ENCODE data around the gene SPEN.

Gene SPEN

DNA sequence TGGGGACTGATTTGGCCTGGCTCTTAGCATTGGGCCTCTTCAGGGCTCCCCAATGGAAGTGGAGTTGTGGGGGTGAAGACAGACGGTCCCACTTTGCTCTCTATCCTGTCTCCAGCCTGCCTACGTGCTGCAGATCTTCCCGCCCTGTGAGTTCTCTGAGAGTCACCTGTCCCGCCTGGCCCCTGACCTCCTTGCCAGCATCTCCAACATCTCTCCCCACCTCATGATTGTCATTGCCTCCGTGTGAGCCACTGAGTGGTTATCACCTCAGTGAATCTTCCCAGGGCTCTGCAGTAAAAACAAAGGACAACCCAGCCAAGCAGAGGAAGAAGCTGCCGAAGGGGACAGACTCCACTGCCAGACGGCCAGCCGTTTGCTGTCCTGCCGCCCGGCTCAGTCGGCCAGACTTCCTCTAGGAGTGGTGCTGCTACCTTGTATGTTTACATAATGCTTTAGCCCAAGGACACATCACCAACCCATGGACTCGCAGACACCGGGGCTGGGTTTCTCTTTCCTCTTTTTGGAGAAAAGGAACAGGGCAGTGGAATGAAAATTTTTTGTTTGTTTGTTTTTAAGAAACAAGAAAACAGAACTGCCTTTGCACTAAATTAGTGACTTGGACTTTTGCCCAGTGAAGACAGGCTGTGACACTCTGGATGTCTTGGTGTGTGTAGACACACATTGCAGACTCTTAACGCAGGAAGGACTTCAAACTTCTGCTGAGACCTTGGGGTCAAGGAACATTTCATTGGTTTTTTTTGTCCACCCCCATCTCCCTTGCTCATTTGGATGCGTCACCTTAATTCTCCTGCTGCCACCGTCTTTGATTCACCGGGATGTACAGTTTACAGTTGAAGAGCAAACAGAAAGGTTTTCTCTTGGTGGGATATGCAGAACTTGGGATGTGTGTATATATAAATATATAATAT, 91.9 kb downstream of the SPEN start:
- no peak for DNase-seq

DNA sequence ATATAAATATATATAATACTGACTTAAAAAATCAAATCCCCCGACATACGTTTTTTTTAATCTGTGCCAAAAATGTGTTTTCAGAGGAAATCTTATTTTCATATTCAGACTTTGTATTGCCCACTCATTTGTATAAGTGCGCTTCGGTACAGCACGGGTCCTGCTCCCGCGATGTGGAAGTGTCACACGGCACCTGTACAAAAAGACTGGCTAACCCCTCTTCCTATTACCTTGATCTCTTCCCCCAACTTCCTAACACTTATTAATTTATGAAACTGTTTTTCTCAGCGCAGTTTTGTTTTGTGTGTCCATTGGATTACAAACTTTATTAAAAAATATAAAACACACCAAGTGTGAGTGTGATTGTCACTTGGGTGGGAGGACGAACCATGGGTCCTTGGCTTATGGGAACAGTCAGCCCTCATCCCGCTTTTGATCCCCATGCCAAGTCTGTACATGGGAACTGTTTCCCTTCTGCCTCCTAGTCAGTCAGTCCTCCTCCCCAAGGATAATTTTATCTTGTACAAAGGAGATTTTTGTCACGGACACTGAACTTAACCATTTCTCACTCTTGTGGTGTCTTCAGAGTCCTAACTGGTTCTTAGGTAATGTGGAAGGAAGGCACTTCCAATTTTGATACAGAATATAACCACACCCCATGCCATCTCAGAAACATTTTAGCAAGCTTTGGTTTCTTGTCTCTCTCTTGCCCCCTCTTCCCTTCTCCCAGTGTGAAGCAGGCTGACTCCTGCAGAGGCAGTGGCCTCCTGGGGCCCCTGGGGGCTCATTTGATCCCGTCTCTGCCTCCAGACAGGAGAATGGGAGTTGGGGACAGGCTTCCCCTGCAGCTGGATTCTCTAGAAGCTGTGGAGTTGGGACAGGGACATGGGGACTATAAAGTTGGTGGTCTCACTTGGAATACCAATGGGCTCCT, 92.9 kb downstream of the SPEN start:
- DNase-seq = no peak

DNA sequence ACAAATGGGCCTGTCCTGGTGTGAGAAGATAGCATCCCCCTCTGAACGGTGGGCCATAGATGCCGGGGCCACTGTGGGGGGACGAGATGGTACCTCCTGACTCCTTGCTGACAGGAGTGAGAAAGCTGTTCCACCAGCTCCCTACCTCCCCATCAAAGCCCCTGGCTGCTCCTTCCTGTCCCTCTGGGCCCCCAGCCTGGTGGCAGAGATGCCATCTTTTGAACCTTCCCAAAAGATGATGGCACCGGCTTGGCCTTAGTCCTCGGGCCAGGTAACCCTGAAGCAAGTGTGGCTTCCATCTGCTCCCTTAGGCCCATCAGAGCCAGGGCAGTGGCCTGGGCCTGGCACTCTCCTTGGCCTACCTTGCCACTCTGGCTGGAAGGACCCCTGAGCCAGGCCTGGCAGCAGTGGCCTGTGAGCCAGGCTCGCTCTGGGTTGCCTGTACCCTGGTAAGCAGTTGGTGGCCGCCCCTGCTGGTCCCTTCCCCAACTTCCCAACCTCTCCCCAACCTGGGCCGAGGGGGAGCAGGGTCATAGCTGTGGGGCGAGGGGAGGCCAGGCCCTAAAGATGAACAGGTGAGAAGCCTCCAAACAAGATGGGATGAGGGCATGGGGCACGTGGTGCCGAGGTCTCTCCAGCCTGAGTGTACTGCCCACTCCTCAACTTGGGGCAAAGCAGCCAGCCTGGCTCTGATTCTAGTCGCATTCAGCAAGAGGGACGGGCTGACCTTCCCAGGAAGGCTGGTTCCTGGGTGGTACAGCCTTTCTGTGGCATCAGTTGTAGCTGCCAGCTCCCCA, 93.7 kb downstream of the SPEN start:
- no peak for DNase-seq

DNA sequence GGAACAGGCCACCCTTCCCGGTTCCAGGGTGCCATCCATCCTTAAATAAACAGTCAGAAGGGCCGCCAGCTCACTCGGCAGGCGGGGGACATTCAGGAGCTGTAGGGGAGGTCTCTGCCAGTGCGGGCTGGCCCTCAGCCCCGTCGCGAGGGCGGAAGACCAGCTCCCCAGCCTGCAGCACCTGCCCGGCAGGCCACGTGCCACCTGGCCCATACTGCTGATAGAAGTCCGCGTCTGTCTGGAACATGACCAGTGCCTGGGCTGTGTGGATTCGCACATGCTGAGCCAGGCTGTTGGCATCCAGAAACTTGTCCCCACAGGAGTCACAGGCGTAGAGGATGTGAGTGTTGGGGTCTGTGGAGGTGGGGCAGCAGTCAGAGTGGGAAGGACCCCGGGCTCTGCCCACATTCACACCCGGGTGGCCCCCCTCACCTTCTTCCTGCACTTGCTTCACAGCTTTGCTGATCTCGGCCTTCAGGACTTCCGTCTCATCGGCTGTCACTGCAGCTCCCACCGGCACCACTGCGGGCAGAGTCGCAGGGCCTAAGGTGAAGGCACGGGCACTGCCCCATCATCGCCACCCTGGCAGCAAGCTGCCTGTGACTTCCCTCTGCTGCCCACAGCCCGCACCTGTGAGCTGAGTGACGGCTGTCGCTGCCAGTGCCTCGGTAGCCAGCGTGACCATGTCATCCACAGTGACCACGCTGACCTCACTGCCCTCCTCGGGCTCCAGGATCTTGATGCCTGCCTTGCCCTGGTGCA, 94.6 kb downstream of the SPEN start:
- DNase-seq = no peak

DNA sequence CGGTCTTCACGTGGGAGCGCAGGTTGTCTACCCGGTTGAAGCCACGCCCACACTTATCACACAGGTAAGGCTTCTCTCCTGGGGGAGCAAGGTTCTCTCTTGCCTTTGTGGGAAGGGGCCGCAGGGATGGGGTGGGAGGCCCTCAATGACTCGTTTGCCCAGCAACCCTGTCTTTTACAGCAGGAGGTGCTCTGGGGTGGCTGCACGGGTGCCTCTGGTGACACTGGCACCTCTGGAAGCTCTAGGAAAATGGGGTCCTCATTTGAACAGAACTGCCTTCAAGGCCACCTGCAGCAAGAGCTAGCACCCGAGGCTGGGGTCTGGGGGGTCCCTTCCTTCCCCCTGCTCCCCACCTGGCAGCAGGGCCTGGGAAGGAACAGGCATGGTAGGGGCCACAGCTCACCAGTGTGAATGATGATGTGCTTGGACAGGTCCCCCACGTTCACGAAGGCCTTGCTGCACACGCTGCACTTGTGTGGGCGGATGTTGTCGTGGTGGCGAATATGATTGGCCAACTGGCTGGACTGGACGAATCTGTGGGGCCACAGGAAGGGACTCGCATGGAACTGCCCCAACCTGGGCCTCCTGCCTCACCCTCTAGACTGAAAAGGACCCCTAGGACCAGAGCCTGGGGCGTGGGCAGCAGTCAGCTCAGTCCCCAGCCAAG, 95.3 kb downstream of the SPEN start:
- DNase-seq = no peak

DNA sequence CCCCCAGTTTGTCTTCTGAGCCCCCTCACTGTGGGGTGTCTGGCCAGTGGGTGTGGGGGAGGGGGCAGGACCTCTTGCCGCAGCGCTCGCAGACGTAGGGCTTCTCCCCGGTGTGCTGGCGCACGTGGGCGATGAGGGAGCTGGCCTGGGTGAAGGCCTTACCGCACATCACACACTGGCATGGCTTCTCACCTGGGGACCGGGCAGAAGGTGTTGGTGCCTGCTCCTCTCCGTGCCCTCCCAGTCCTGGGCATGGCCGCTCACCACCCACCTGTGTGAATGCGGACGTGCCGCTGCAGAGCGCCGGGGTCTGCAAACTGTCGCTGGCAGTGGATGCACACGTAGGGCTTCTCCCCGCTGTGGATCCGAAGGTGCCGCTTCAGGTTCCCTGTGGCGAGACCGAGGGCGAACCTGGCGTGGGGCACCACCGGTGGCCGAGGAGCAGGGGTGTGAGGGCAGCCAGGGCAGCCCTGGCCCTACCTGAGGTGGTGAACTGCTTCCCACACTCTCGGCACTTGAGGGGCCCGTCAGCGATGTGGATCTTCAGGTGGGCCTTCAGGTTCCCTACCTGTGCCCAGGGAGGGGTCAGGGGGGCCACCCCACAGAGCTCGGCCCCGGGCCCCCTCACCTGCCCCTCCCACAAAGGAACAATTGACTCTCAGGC, 96.0 kb downstream of the SPEN start:
- no peak for DNase-seq

DNA sequence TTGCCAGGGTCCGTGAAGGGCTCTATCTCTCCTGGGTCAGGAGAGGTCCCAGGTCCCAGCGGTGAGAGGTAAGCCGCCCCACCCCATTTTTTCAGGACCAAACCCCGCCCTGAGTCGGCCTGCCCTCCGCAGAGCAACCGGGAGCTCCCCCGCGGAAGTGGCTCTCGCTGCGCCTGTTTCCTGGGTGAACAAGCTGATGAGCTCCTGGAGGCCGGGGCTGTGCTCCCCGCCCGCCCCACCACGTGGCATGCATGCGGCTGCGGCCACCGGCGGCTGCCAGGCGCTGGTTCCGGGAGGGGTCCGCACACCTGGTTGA, 96.4 kb downstream of the SPEN start:
- DNase-seq = no peak

DNA sequence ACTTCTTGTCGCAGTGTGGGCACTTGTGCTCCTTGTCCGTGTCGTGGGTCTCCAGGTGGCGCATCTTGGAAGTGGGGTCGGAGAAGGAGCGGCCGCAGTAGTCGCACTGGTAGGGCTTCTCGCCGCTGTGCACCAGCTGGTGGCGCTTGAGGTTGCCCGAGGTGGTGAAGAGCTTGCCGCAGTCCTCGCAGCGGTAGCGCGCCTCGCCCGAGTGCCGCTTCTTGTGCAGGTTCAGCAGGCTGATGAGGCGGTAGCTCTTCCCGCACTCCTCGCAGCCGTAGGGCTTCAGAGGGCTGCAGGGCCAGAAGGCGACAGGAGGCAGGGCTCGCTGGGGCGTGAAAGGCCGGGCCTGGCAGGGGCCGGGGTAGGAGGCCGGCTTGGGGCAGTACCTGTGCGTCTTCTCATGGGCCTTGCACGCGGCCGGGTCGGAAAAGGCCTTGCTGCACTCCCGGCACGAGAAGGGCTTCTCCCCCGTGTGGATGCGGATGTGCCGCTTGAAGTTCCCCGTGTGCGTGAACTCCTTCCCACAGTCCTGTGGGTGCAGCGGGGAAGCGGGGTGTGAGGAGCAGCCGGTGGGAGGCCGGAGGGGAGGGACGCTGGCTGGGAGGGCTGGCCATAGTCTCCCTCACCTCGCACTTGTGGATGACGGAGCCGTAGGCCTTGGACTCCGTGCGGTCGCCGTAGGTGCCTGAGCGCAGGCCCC, 97.0 kb downstream of the SPEN start:
- no peak for DNase-seq

DNA sequence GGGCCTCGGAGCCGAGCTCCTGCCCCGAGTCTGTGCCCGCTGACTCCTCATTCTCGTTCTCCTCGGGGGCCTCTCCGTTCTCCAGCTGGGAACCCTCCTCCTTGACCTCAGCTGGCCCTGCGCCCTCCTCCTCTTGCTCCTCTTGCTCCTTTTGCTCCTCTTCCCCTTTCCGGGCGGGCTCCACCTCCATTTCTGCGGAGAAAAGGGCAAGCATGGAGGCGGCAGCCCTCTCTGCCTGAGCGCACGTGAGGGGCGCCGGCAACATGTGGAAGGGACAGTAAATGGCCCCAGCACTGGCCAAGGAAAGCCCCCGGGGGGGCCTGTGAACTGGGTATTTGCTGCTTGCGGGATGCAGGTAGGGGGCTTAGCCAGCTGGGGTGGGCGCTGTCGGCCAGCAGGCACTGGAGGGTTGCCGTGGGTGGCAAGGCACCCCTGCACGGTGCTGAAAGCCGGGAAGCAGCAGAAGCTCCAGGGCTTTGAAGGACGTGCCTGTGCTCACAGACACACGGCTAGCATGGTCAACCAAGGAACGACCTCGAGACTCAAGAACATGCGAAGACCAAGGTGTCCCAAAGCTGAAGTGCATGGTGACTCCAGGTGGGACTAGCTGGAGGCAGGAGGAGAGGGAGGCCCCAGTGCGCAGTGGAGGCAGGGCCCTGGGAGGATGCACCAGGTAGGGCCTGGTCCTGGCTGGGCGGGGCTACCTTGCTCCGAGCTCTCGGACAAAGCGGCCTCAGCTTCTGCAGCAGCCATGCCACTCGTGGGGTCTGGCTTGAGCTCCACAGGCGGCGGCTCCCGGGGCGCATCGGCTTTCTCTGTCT, 97.7 kb downstream of the SPEN start:
- no peak for DNase-seq

DNA sequence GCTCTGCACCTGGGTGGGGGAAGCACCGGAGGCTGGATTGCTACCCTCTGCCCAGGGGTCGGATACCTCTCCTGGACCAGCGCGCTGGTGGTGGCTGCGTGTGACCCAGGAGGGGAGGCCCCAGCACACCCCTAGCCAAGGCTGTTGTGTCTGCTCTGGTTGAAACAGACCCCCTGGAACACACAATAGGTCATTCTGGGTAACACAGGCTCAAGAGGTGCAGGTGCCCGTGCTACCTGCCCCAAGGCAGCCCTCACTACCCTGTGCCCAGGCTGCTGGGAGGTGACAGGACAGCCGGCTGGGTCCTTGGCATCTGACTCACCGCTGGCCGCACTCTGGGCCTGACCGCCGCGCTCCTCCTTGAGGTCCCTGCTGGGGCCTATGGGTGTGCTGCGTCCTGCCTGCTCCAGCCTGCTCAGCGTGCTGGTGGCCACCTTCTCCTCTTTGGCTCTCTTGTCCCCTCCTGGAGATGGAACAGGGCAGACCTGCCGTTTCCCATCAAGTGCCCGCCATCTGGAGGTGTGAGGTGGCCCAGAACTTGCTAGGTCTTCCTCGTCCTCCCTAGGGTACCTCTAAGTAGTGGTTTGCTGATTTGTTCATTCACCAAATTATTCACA, 98.4 kb downstream of the SPEN start:
- DNase-seq = no peak

DNA sequence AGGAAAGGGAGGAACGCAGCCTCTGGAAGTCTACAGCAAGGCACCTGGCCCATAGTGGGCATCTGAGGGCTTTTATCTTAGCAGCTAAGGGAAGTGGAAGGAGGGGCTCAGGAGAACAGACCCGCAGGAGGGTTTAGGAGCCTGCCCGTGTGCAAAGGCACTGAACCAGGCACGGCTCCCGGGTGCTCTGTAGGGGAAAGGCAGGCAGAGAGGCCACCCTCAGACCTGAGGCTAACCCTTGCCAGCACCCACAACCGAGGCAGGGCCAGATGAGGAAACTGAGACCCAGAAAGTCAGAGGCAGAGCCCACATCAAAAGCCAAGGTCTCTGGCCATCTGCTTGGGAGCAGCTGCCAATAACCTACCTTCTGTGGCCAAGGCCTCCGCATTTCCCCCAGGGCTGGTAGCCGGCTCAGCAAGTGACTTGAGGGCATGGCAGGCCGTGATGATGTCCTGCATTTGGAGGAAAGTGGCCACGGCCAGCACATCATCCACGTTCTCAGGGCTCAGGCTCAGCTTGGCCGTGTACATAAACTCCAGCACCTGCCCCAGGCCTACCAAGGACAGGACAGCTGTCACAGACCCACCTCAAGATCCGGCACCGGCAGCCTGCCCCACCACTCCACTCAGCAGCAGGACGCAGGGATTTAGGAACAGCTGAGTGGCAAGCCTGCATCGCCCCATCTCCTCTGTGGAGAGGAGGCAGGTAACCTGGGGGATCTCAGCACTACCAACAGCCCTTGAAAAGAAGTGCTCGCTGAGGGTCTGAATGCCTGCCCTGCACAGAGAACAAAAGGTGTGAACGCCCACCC, 99.3 kb downstream of the SPEN start:
- DNase-seq = no peak

DNA sequence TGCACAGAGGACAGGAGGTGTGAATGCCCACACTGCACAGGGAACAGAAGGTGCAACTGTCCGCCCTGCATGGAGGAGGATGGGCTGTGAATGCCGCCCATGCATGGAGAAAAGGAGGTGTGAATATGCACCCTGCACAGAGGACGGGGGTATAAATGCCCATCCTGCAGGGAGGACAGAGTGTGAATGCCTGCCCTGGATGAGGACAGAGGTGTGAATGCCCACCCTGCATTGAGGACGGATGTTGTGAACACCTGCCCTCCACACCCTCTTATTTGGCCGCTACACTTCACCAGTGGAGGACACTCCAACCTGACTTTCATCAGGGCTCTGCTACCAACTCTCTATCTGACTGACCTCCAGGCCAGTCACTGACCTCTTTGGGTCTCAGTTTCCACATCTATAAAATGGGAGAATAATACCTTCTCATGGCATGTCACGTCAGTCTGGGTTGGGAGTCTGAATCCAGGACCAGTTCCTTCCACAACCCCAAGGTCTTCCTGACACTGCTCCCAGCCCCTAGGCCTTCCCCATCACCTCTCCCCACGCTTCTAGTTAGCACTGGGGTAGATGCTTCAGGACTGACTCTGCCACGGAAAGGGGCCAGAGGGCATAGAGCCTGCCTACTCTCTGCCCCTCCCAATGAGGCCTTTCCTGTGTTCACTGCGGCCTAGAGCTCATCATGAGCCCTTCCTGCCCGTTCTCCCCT, 100.0 kb downstream of the SPEN start:
- no peak for DNase-seq

DNA sequence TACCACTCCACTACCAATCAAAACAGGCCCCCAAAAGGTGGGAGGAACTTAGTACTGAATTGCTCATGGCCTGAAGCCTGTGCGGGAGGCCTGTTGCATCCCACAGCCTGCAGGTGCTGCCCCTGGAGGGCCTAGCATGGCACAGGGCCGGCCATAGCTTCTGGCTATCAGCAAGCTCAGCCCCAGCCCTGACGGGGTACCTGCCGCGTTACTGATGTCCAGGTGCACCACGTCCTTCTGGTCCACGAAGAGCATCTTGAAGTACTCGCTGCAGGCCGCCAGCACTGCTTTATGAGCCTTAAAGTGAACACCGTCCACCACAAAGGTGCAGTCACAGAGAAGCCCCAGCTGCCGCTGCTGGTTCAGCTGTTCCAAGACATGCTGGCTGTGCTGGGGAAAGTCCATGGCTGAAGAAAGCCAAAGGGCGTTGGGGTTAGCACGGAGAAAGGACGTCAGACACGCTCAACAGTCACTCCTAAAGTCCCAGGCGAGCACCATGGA, 100.6 kb downstream of the SPEN start:
- DNase-seq = no peak

DNA sequence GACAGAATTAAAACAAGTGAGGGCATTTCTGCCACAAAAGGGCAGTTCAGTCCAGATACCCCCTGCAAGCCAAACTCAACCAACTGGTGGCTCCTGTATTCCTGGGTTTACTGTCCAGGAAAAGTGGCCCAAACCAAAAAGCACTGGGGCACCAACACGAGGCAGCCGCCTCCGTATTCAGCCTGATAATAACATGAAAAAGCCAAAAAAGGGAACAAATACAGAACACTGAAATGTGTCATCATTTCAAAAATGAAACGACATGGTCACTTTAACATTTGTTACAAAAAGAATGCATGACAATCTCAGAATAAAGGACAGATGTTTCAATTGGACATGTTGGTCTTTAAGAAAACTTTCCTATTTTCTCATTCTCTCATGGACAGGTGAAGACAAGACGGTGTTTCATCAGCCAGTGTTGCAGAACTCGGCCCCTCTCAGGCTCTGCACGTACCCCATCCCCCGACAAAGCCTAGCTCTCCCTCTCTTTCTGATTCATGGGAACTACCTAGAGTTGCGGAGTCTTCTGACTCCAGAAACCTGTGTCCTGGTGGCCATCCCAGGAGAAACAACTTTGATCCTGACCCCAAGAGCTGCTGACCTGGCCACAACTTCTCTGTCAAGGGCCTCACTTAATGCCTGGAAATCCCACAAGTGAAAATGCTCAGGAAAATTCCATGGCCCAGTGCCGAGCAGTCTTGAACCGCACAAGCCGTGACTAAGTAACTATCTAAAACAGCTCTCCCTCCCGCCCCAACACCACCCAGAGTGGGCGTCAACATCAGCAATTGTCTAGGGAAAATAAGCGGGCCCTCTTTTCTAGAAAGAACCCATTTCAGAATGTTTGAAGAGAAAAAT, 101.3 kb downstream of the SPEN start:
- no peak for DNase-seq

DNA sequence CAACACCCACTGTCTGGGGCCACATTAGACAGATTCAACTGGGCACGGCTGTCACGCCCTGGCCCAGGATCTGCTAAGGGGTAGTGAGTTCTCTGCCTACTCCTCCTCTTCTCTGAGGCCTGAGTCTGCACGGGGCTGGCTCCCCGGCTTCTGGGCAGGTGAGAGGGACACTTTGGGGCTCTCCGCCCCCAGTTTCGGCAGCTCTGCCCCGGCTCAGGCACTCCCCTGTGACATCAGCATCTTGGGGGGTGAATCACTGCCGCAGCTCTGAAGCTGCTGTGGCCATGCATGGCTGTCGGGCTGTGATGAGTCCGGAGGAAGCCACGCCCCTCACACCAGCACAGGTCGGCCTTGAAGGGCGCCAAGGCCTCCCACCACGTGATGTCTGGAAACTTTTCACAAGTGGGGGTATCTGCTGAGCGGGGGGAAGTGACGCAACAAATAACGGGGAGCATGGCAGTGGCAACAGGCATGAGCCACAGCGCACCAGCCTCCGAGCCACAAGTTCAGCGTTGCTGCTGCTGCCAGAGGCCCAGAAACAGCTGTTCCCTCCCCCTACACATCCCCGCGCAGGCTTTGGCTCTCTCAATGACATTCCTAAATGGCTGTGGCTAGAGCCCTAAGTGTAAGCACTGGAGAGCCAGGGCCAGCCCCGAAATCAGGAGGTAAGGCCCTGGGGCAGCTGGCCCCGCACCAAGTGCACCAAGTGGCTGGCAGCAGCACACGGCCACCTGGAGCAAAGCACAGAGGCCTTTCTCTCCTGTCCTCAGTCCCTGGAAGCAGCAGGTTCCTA, 102.1 kb downstream of the SPEN start:
- DNase-seq = peak; percentile 65

DNA sequence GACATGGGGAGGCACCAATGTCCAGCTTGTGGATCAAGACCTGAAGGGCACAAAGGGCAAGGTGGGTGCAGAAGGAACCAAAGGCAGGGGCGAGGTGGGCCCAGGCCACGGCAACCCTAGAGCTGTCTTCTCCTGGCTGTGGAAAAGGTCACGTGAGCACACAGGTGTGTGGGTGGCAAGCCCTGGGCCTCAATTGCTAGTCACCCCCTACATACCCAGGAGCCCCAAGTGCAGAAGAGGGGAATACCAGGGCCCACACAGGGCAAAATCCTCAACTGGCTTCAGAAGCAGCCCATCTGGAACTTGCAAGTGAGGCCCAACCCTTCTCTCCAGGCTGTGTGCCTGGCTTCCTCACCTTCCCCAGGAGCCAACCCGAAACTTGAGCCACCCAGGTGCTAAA, 102.8 kb downstream of the SPEN start:
- DNase-seq = peak; percentile 66
